ENCODE measurements around the gene NCAPG2.

- TF ChIP-seq CTCF (IDR thresholded peaks at IDR 0.05) (no peak), POLR2A (IDR thresholded peaks at IDR 0.05) (no peak), POLR2AphosphoS5 (IDR thresholded peaks at IDR 0.05) (no peak)
Observed at GRCh38 chr7:158683541-158683940, 21.1 kb downstream of the NCAPG2 start.

Data from gastroesophageal sphincter (tissue), 3 donors.